Hepatocyte (in vitro differentiated cells): ENCODE results near the gene HOXA6.

ENCODE experiments used
- EZH2phosphoT487 ChIP-seq: fragments of 200-600 bp; sonication (generic); IDR thresholded peaks from one replicate; pipeline ENCODE4 v1.6.1; 2018; ENCODE audit warnings: antibody characterized with exemption, mild to moderate bottlenecking, low read depth, moderate library complexity; ENCODE audit not compliant: unreplicated experiment, severe bottlenecking
- TF ChIP-seq, protein P1 (sequence below): fragments of 200-600 bp; sonication (generic); IDR thresholded peaks from 2 replicates; pipeline ENCODE4 v1.5.1; 2016; ENCODE audit warnings: antibody characterized with exemption, mild to moderate bottlenecking; ENCODE audit not compliant: poor library complexity

DNA sequence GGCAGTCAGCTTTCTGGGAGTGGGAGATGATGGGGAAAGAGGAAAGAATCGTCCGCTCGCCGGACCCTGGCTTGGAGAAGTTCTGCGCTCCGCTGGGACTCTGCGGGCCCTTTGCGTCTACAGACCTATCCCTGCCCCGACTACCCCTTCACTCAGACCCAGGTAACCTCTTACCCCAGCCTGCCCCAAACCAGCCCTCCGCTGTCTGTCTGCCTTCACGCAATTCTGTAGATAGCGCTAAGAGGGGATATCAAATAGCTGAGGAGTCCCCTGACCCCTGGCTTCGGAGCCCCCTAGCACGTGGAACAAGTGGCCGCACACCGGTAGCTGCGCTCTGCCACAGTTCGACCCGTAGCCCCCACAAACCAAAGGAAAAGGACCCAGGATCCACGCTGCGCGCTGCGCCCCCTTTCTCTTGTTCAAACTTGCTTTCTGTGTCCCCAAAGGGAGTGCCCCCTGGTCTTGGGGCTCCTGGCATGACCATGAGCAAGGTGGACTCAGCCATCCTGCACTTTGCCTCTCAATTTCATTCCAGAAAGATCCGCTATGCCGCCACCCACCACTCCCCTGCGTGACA lies 24.0 kb downstream of the HOXA6 start:
- TF ChIP-seq EZH2phosphoT487, result no peak
- TF ChIP-seq, protein P1, sequence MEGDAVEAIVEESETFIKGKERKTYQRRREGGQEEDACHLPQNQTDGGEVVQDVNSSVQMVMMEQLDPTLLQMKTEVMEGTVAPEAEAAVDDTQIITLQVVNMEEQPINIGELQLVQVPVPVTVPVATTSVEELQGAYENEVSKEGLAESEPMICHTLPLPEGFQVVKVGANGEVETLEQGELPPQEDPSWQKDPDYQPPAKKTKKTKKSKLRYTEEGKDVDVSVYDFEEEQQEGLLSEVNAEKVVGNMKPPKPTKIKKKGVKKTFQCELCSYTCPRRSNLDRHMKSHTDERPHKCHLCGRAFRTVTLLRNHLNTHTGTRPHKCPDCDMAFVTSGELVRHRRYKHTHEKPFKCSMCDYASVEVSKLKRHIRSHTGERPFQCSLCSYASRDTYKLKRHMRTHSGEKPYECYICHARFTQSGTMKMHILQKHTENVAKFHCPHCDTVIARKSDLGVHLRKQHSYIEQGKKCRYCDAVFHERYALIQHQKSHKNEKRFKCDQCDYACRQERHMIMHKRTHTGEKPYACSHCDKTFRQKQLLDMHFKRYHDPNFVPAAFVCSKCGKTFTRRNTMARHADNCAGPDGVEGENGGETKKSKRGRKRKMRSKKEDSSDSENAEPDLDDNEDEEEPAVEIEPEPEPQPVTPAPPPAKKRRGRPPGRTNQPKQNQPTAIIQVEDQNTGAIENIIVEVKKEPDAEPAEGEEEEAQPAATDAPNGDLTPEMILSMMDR, result no peak
